T-helper 2 cell (primary cell): ENCODE results near the gene PARD3B.

Experiments
- DNase-seq, 5 experiments: peaks; one replicate each; pipeline versions ENCODE4 v3.0.0 to v3.0.0-alpha.2; 2012 to 2022

Gene PARD3B

GRCh38 chr2:204842661-204843485 lies 297.6 kb downstream of the PARD3B start:
- peak in 1 of 5 experiments; percentile 66 for DNase-seq

GRCh38 chr2:204846471-204846870 lies 301.2 kb downstream of the PARD3B start:
- no peak for DNase-seq

- DNase-seq, result no peak
Observed at GRCh38 chr2:204849892-204850291, 304.6 kb downstream of the PARD3B start.

- no peak for DNase-seq
Observed at GRCh38 chr2:204850581-204850980, 305.3 kb downstream of the PARD3B start.

- DNase-seq, result no peak
Observed at GRCh38 chr2:204853905-204854304, 308.6 kb downstream of the PARD3B start.

GRCh38 chr2:204860274-204860673 lies 315.0 kb downstream of the PARD3B start:
- no peak for DNase-seq

- no peak for DNase-seq
Observed at GRCh38 chr2:204862809-204863208, 317.5 kb downstream of the PARD3B start.

- DNase-seq, result no peak
Observed at GRCh38 chr2:204863336-204863735, 318.1 kb downstream of the PARD3B start.

- no peak for DNase-seq
Observed at GRCh38 chr2:204869132-204869823, 324.0 kb downstream of the PARD3B start.

GRCh38 chr2:204870053-204870452 lies 324.8 kb downstream of the PARD3B start:
- DNase-seq, result no peak

- peak in 1 of 5 experiments; percentile 73 for DNase-seq
Observed at GRCh38 chr2:204871231-204871953, 326.1 kb downstream of the PARD3B start.

- DNase-seq, result no peak
Observed at GRCh38 chr2:204876311-204876710, 331.0 kb downstream of the PARD3B start.

GRCh38 chr2:204877691-204878090 lies 332.4 kb downstream of the PARD3B start:
- peak in 1 of 5 experiments; percentile 22 for DNase-seq

GRCh38 chr2:204880928-204881327 lies 335.7 kb downstream of the PARD3B start:
- peak in 1 of 5 experiments; percentile 77 for DNase-seq

GRCh38 chr2:204881655-204882054 lies 336.4 kb downstream of the PARD3B start:
- DNase-seq, result peak in 1 of 5 experiments; percentile 80

GRCh38 chr2:204885747-204886146 lies 340.5 kb downstream of the PARD3B start:
- no peak for DNase-seq

GRCh38 chr2:204886713-204887112 lies 341.4 kb downstream of the PARD3B start:
- DNase-seq, result no peak

- no peak for DNase-seq
Observed at GRCh38 chr2:204888222-204888621, 342.9 kb downstream of the PARD3B start.

- no peak for DNase-seq
Observed at GRCh38 chr2:204890680-204891079, 345.4 kb downstream of the PARD3B start.

- DNase-seq, result no peak
Observed at GRCh38 chr2:204891739-204892138, 346.5 kb downstream of the PARD3B start.

GRCh38 chr2:204892506-204893255 lies 347.4 kb downstream of the PARD3B start:
- DNase-seq, result peak in 1 of 5 experiments; percentile 84

GRCh38 chr2:204896146-204896545 lies 350.9 kb downstream of the PARD3B start:
- DNase-seq, result no peak

- no peak for DNase-seq
Observed at GRCh38 chr2:204897561-204897960, 352.3 kb downstream of the PARD3B start.
